GM06990 (cell line): ENCODE results near the gene TREML4.
"Not testable (repeated sequence)": the region's sequence is repeated elsewhere in the genome, so short reads cannot be mapped to it uniquely, and the experiment has no call there.

ENCODE experiments used
- DNase-seq: peaks from one replicate; pipeline ENCODE4 v3.0.0-alpha.2; 2011; ENCODE audit not compliant: insufficient read length; ENCODE audit errors: extremely low read depth
- H3K27me3 ChIP-seq: replicated peaks from 2 replicates; pipeline ENCODE4 v1.6.0; 2011; ENCODE audit warnings: low read length; ENCODE audit not compliant: control insufficient read depth, insufficient read depth
- H3K36me3 ChIP-seq: 2 replicates; pipeline ENCODE4 v1.5.1; 2011; ENCODE audit warnings: low read length; ENCODE audit not compliant: control insufficient read depth, insufficient read depth
- H3K4me3 ChIP-seq: replicated peaks from 2 replicates; pipeline ENCODE4 v1.5.1; 2011; ENCODE audit warnings: low read depth, mild to moderate bottlenecking, control low read depth, low read length
- CTCF ChIP-seq: IDR thresholded peaks from 2 replicates; pipeline ENCODE4 v1.5.1; 2011; ENCODE audit warnings: low read length, control low read depth, mild to moderate bottlenecking, inconsistent platforms; ENCODE audit not compliant: insufficient read depth, poor library complexity, severe bottlenecking

The TREML4 gene

DNA sequence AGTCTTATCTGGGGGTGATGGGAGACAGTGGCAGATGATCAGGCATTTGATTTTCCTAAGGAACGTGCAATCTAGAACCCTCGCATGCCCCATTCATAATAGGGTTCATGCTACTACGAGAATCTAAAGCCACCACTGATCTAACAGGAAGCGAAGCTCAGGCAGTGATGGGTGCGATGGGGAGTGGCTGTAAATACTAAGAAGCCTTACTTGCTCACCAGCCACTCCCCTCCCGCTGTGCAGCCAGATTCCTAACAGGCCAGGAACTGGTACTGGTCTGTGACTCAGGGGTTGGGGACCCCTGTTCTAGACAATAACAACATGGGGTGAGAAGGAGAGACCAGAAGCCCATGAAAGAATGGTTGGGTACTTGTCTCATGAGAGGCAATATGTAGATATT is 4.5 kb downstream of the TREML4 start:
- Histone ChIP-seq H3K4me3 (no peak overlapping the region), H3K27me3 (no peaks in the 10 kb centered on the region; the same call in none of the 2 replicates), H3K36me3 (no peaks in the 10 kb centered on the region)
- DNase-seq, result no peak
- no peak for TF ChIP-seq CTCF

GRCh38 chr6:41236276-41236675 is 8.1 kb downstream of the TREML4 start:
- no peaks in the 10 kb centered on the region for H3K36me3 ChIP-seq
- H3K27me3 ChIP-seq, result no peaks in the 10 kb centered on the region; the same call in 1 of the 2 replicates
- no peak for DNase-seq
- no peak overlapping the region for H3K4me3 ChIP-seq
- TF ChIP-seq CTCF, result no peak

DNA sequence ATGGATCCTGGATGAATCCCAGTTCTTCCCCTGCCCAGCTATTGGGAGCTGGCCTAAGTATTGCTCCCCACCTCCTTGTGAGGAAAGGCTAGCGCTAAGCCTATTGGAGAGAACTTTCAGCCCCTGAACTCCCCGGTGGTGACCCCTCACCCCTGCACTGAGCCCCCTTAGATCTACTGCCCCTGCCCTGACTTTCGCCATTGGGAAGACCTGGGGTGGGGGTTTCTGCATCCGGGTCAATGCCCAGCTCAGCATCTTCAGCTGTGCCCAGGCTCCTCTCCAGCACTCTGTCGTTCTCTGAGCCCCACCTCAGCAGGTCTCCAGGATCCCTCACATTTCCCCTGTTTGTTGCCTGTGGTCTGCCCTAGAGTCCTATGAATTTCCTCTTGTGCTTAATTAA is 9.0 kb downstream of the TREML4 start:
- Histone ChIP-seq H3K27me3 (no peaks in the 10 kb centered on the region; the same call in 1 of the 2 replicates), H3K36me3 (no peaks in the 10 kb centered on the region), H3K4me3 (no peak overlapping the region)
- DNase-seq, result no peak
- no peak for TF ChIP-seq CTCF

DNA sequence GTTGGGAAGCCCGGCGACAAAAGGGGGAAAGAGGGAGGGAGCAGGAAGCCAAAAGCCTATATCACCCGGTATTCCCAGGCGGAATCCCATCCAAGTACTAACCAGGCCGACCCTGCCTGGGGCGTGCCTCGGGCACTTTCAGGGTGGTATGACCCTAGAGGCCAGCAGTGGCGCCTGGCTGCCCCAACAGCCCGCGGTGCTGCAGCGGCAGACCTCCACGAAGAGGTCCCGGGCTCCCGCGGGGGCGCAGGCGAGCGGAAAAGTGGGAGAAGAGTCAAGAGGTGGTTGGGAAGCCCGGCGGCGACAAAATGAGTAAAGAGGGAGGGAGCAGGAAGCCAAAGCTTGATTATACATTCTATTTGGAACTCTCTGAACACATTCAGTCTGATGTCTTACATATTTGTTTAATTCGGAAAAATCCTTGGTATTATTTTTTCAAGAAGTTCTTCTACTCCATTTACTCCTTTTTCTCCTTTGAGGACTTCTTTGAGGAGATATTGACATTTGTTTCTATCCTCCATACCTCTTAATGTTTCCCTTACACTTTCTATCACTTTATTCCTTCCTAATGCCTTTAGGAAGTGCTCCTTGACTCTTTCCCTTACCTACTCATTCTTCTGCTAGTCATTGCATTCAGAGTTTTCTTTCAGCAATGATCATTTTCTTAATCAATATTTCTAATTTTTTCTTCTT is 11.5 kb downstream of the TREML4 start:
- Histone ChIP-seq H3K36me3 (no peaks in the 10 kb centered on the region), H3K27me3 (no peaks in the 10 kb centered on the region), H3K4me3 (no peak overlapping the region)
- DNase-seq, result no peak
- TF ChIP-seq CTCF, result no peak

- H3K4me3 ChIP-seq, DNase-seq, H3K36me3 ChIP-seq, H3K27me3 ChIP-seq: not testable (repeated sequence)
Measured at GRCh38 chr6:41246529-41246928, 18.4 kb downstream of the TREML4 start.

GRCh38 chr6:41247288-41247865 is 19.2 kb downstream of the TREML4 start:
- no peaks in the 10 kb centered on the region for H3K27me3 ChIP-seq
- no peak for DNase-seq
- H3K36me3 ChIP-seq, result no peaks in the 10 kb centered on the region
- TF ChIP-seq CTCF, result no peak
- no peak overlapping the region for H3K4me3 ChIP-seq
